IPS DF 6.9 (cell line): ENCODE results near the gene ACTR1B.
"Not testable (repeated sequence)": the region's sequence is repeated elsewhere in the genome, so short reads cannot be mapped to it uniquely, and the experiment has no call there.

Source experiments
- DNase-seq: peaks from one replicate; pipeline ENCODE4 v3.0.0-alpha.2; 2013; ENCODE audit warnings: low read depth, low spot score
- H3K27ac ChIP-seq: one replicate; pipeline ENCODE4 v1.5.1; 2013; ENCODE audit warnings: low read length, control low read depth
- H3K27me3 ChIP-seq: 2 replicates; pipeline ENCODE4 v1.6.1; 2013; ENCODE audit warnings: mild to moderate bottlenecking, low read length; ENCODE audit not compliant: control insufficient read depth, insufficient read depth
- H3K36me3 ChIP-seq: 2 replicates; pipeline ENCODE4 v1.6.1; 2013; ENCODE audit warnings: low read length; ENCODE audit not compliant: control insufficient read depth, insufficient read depth
- H3K4me1 ChIP-seq: 2 replicates; pipeline ENCODE4 v1.6.1; 2013; ENCODE audit warnings: low read length; ENCODE audit not compliant: control insufficient read depth, insufficient read depth
- H3K4me3 ChIP-seq: 2 replicates; pipeline ENCODE4 v1.5.1; 2013; ENCODE audit warnings: mild to moderate bottlenecking, low read length
- H3K9me3 ChIP-seq: 2 replicates; pipeline ENCODE4 v1.6.1; 2013; ENCODE audit warnings: low read length, inconsistent platforms; ENCODE audit not compliant: control insufficient read depth, insufficient read depth
- WGBS: extraction: QIAGEN DNeasy Blood & Tissue Kit; methylation state at CpG from one replicate; pipeline ENCODE4 v1.1.7; 2013; ENCODE audit warnings: mixed read lengths, missing lambda C conversion rate; ENCODE audit not compliant: insufficient read length, insufficient coverage; 5-methylcytosine and 5-hydroxymethylcytosine counted together

The ACTR1B gene

GRCh38 chr2:97688062-97688827, 24.4 kb upstream of the ACTR1B start:
- Histone ChIP-seq H3K4me3 (no peak overlapping the region), H3K36me3 (no peaks in the 10 kb centered on the region), H3K9me3 (no peaks in the 10 kb centered on the region), H3K27ac (no peak overlapping the region), H3K4me1 (peaks cover 2% of the 10 kb centered on the region; the same call in 1 of the 2 replicates), H3K27me3 (no peaks in the 10 kb centered on the region)
- no peak for DNase-seq
- WGBS, result no CpG with 5 or more reads among the region's 11 CpGs

DNA sequence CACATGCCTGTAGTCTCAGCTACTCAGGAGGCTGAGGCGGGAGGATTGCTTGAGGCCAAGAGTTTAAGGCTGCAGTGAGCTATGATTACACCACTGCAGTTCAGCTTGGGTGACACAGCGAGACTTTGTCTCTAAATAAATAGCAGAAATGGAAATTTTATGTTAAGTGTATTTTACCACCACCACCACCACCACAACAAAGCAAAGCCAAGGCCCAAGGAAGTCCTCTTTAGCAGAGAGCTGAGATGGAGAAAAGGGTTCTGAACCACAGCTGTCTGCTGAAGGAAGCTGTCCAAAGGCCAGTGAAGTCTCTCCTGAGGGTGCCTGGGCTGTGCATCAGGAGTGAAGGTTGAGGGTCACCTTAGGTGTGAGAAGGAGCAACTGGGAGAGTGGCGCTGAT, 23.4 kb upstream of the ACTR1B start:
- H3K27me3 ChIP-seq, DNase-seq, H3K27ac ChIP-seq, H3K9me3 ChIP-seq, H3K36me3 ChIP-seq, H3K4me3 ChIP-seq, H3K4me1 ChIP-seq: not testable (repeated sequence)
- no CpG with 5 or more reads among the region's 3 CpGs for WGBS

DNA sequence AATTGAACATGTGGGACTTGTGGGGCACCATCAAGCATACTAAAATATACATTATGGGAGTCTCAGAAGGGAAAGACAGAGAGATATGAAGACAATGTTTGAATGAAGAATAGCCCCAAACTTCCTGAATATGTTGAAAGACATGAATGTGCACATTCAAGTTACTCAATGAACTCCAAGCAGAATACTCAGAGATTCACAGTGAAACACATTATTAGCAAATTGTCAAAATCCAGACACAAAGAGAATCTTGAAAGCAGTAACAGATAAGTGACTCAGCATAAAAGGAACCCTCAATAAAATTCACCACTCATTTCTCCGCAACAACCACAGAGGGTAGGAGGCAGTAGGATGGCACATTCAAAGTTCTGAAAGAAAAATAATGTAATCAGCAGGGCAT, 14.5 kb upstream of the ACTR1B start:
- H3K27me3 ChIP-seq, result no peaks in the 10 kb centered on the region
- H3K4me3 ChIP-seq, result no peak overlapping the region
- H3K36me3 ChIP-seq, result no peaks in the 10 kb centered on the region
- DNase-seq, result no peak
- no peaks in the 10 kb centered on the region for H3K9me3 ChIP-seq
- no peaks in the 10 kb centered on the region for H3K4me1 ChIP-seq
- no peak overlapping the region for H3K27ac ChIP-seq
- no CpG with 5 or more reads among the region's 1 CpG for WGBS

GRCh38 chr2:97677480-97677879, 13.6 kb upstream of the ACTR1B start:
- no peak for DNase-seq
- Histone ChIP-seq H3K36me3 (no peaks in the 10 kb centered on the region), H3K9me3 (no peaks in the 10 kb centered on the region), H3K27ac (no peak overlapping the region), H3K4me3 (no peak overlapping the region), H3K27me3 (no peaks in the 10 kb centered on the region), H3K4me1 (no peaks in the 10 kb centered on the region)
- no CpG with 5 or more reads among the region's 2 CpGs for WGBS

GRCh38 chr2:97676620-97677019, 12.8 kb upstream of the ACTR1B start:
- Histone ChIP-seq H3K4me1 (no peaks in the 10 kb centered on the region), H3K27ac (no peak overlapping the region), H3K9me3 (no peaks in the 10 kb centered on the region), H3K27me3 (no peaks in the 10 kb centered on the region), H3K36me3 (no peaks in the 10 kb centered on the region), H3K4me3 (no peak overlapping the region)
- no peak for DNase-seq
- WGBS, result no CpG with 5 or more reads among the region's 1 CpG

- H3K9me3 ChIP-seq, result no peaks in the 10 kb centered on the region
Measured at GRCh38 chr2:97675430-97676113, 11.7 kb upstream of the ACTR1B start.

GRCh38 chr2:97673915-97674283, 10.1 kb upstream of the ACTR1B start:
- Histone ChIP-seq H3K4me1 (no peaks in the 10 kb centered on the region; the same call in 1 of the 2 replicates), H3K4me3 (no peak overlapping the region), H3K27me3 (no peaks in the 10 kb centered on the region), H3K27ac (no peak overlapping the region), H3K36me3 (no peaks in the 10 kb centered on the region), H3K9me3 (no peaks in the 10 kb centered on the region)
- no peak for DNase-seq
- no CpG with 5 or more reads among the region's 8 CpGs for WGBS

More at GRCh38 chr2:97675430-97676113, 11.7 kb upstream of the ACTR1B start:
- no peaks in the 10 kb centered on the region for H3K36me3 ChIP-seq
- no peak for DNase-seq
- H3K4me1 ChIP-seq, result no peaks in the 10 kb centered on the region
- WGBS, result no CpG with 5 or more reads among the region's 5 CpGs
- H3K27me3 ChIP-seq, result no peaks in the 10 kb centered on the region
- no peak overlapping the region for H3K4me3 ChIP-seq
- no peak overlapping the region for H3K27ac ChIP-seq

DNA sequence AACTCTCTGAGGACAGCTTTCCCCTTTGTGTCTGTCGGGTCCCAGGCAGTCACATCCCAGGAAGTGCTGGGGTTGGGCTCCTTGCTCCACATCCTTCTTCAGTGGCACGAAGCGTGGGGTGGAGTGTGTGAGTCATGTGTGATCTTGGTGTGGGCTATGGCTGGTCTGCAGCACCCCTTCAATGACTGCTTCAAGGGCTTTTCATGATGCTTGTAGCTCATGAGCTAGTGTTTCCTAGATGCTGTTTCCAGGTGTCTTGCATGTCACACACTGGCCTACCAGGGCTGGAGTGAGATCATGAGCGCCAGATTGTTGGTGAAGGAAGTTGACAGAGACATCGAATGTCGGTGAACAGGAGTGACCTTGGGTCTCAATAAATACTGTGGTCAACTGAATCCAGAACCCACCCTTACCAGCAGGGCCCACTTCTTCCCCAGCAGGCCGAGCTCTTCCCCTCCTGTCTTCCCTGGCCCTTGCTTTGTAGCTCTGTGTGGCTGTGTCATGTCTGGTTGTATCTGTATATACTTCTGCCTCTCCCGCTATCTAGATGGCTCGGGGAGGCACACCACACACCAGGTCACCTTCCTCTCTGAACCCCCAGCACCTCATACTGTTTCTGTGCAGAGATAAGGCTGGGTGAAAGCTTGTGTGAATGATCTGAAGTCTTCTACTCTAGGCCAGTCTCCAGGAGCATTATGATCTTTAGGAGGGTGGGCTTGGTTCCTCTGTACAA, 9.5 kb upstream of the ACTR1B start:
- no peak for DNase-seq
- no CpG with 5 or more reads among the region's 9 CpGs for WGBS

DNA sequence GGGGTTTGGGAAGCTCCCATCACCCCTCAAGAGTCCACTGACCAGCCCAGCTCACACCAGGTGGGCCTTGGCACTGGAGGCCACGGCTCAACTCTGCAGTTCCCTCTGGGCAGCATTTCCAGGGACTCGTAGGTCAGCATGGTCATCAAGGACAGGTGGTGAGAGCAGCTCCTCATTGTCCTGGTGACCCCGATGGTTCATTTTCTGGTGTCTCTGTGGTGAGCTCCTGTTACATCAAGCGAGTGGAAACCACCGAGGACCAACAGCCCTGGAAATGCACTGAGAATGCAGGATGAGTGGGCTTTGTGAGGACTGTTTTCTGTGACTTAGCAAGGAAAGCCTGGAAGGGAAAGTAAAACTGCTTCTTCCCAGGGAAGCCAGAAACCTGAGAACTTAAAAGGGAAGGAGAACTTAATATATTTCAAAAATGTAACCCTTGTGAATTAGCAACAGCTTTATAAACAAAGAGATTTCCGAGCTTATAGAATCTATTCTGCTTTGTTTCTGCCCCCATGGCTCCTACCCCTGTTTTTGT, 8.8 kb upstream of the ACTR1B start:
- H3K4me3 ChIP-seq, H3K9me3 ChIP-seq, H3K27me3 ChIP-seq, H3K27ac ChIP-seq, H3K4me1 ChIP-seq, DNase-seq, H3K36me3 ChIP-seq: not testable (repeated sequence)
- WGBS, result no CpG with 5 or more reads among the region's 6 CpGs

More for the DNA sequence above, 9.5 kb upstream of the ACTR1B start:
- H3K27ac ChIP-seq, result no peak overlapping the region
- H3K4me1 ChIP-seq, result no peaks in the 10 kb centered on the region; the same call in 1 of the 2 replicates
- H3K4me3 ChIP-seq, result no peak overlapping the region
- no peaks in the 10 kb centered on the region for H3K9me3 ChIP-seq
- no peaks in the 10 kb centered on the region for H3K36me3 ChIP-seq
- no peaks in the 10 kb centered on the region for H3K27me3 ChIP-seq

- Histone ChIP-seq H3K36me3 (no peaks in the 10 kb centered on the region), H3K27ac (no peak overlapping the region), H3K9me3 (no peaks in the 10 kb centered on the region), H3K4me3 (no peak overlapping the region), H3K4me1 (no peaks in the 10 kb centered on the region; the same call in 1 of the 2 replicates), H3K27me3 (no peaks in the 10 kb centered on the region)
- WGBS, result no CpG with 5 or more reads among the region's 7 CpGs
- no peak for DNase-seq
Measured at GRCh38 chr2:97671526-97671925, 7.7 kb upstream of the ACTR1B start.
